HepG2 (cell line): ENCODE results near the gene CD28. TPM values are rescaled to one million over a fixed set of nuclear protein-coding genes. Genes with fewer than 3 reads are reported as not detected.

Source experiments
- BRF2 ChIP-seq: sonication (generic); formaldehyde crosslinking; IDR thresholded peaks from 2 replicates; pipeline ENCODE4 v1.8.1; 2022; ENCODE audit warnings: mild to moderate bottlenecking, missing genetic modification reagents
- ETV6 ChIP-seq: sonication (generic); formaldehyde crosslinking; conservative IDR thresholded peaks from 2 replicates; pipeline ENCODE4 v1.4.0; 2020; ENCODE audit warnings: missing genetic modification reagents
- FOXA1 ChIP-seq, 2 experiments: fragments of 450-650 bp in 1 of 2; sonication (generic) in 1 of 2; formaldehyde crosslinking in 1 of 2; IDR thresholded peaks; 2 replicates each; pipeline versions ENCODE4 v1.4.0 to v1.6.1; 2016 to 2020; ENCODE audit warnings: missing genetic modification reagents in 1 of 2
- HOMEZ ChIP-seq: IDR thresholded peaks from 2 replicates; pipeline ENCODE4 v1.6.1; 2016; ENCODE audit warnings: low read depth
- KDM3A ChIP-seq: IDR thresholded peaks from 2 replicates; pipeline ENCODE4 v1.6.1; 2018; ENCODE audit warnings: low read depth, missing compliant biosample characterization
- MLX ChIP-seq: IDR thresholded peaks from 2 replicates; pipeline ENCODE4 v1.6.1; 2016
- RBAK ChIP-seq: sonication (generic); formaldehyde crosslinking; IDR thresholded peaks from 2 replicates; pipeline ENCODE4 v1.5.1; 2020; ENCODE audit warnings: mild to moderate bottlenecking, missing genetic modification reagents
- RCOR2 ChIP-seq: IDR thresholded peaks from 2 replicates; pipeline ENCODE4 v1.6.1; 2016; ENCODE audit warnings: missing biosample characterization, missing genetic modification reagents
- REST ChIP-seq, 2 experiments: IDR thresholded peaks; 2 replicates each; pipeline ENCODE4 v1.6.1; 2011 to 2012; ENCODE audit warnings: low read length in 2 of 2, borderline replicate concordance in 1 of 2, low read depth in 1 of 2, mild to moderate bottlenecking in 1 of 2, moderate library complexity in 1 of 2
- SAP130 ChIP-seq: IDR thresholded peaks from 2 replicates; pipeline ENCODE4 v1.6.1; 2016; ENCODE audit warnings: low read depth
- SMARCC2 ChIP-seq: fragments of 450-650 bp; IDR thresholded peaks from 2 replicates; pipeline ENCODE4 v1.6.1; 2017; ENCODE audit warnings: antibody characterized with exemption, mild to moderate bottlenecking
- ZBTB14 ChIP-seq: sonication (generic); formaldehyde crosslinking; IDR thresholded peaks from 2 replicates; pipeline ENCODE4 v1.4.0; 2020; ENCODE audit warnings: missing genetic modification reagents
- ZNF281 ChIP-seq: sonication (generic); formaldehyde crosslinking; IDR thresholded peaks from 2 replicates; pipeline ENCODE4 v1.4.0; 2020; ENCODE audit warnings: missing genetic modification reagents, borderline replicate concordance
- ZNF652 ChIP-seq: IDR thresholded peaks from 2 replicates; pipeline ENCODE4 v1.6.1; 2016; ENCODE audit warnings: low read depth, borderline replicate concordance
- ZNF879 ChIP-seq: sonication (generic); formaldehyde crosslinking; IDR thresholded peaks from 2 replicates; pipeline ENCODE4 v1.8.1; 2023; ENCODE audit warnings: missing genetic modification reagents
- polyA plus RNA-seq, 8 experiments: library from polyadenylated mRNA; depleted of rRNA in 3 of 8; stranded (reverse) in 7 of 8; unstranded in 1 of 8; fragments of >200 nt; fragmentation: Illumina TruSeq in 4 of 8; extraction: Trizol in 4 of 8; gene quantifications; 2 replicates each; pipeline versions ENCODE4 v1.2.1 to v1.2.3, GENCODE V29; 2011 to 2016; ENCODE audit warnings: low read depth in 4 of 8, missing spikeins in 1 of 8, mixed read lengths in 1 of 8; ENCODE audit not compliant: insufficient read depth in 1 of 8
- total RNA-seq, 5 experiments: library from RNA; depleted of rRNA; stranded (reverse); fragments of >200 nt; fragmentation: Illumina TruSeq; extraction: Trizol; gene quantifications; 2 replicates each; pipeline ENCODE4 v1.2.3, GENCODE V29; 2016; ENCODE audit warnings: low read depth in 1 of 5

The CD28 gene
- total and polyA plus RNA-seq, 2 of the 13 experiments (the other 11 are each of a cell fraction or from before 2014, with no cell fraction given) = not detected

GRCh38 chr2:203783496-203784203 lies 77.2 kb downstream of the CD28 start (continued):
- peak in 1 of 2 experiments; percentile 39; a peak in 1 of 4 replicates for TF ChIP-seq REST (IDR thresholded peaks at IDR 0.05; ENCODE audit: borderline replicate concordance in 1 of 2, low read depth in 1 of 2, low read length in 2 of 2)
- no peak; the same call in 1 of the 2 replicates for TF ChIP-seq FOXA1 (IDR thresholded peaks at IDR 0.05)
- peak; percentile 82 for TF ChIP-seq FOXA1 (CRISPR knock-in tag; IDR thresholded peaks at IDR 0.05)
- TF ChIP-seq ZNF652 (CRISPR knock-in tag) = peak; percentile 74
- TF ChIP-seq KDM3A = peak; percentile 83; the same call in 1 of the 2 replicates
- TF ChIP-seq MLX = peak; percentile 24; the same call in 1 of the 2 replicates
- peak; percentile 83; the same call in 1 of the 2 replicates for TF ChIP-seq ZNF281 (CRISPR knock-in tag)
- TF ChIP-seq RCOR2 = peak; percentile 64; the same call in 1 of the 2 replicates
- peak; percentile 77 for TF ChIP-seq HOMEZ (CRISPR knock-in tag)
- TF ChIP-seq RBAK = 0 out of 2 replicates have a peak, but pooled peaks have one; percentile 66
- peak; percentile 27; the same call in 1 of the 2 replicates for TF ChIP-seq SMARCC2
- 0 out of 2 replicates have a peak, but pooled peaks have one; percentile 12 for TF ChIP-seq ETV6 (CRISPR knock-in tag)
- TF ChIP-seq ZNF879 (CRISPR knock-in tag) = no peak; the same call in 1 of the 2 replicates
- TF ChIP-seq ZBTB14 = no peak
- TF ChIP-seq BRF2 (CRISPR knock-in tag) = no peak
- TF ChIP-seq SAP130 = peak; percentile 58
